Activated naive CD4-positive, alpha-beta T cell treated with anti-CD3 and anti-CD28 coated beads, Interleukin-2, amount 50 U/mL, for 24 hours (primary cell): ENCODE results near the gene TMEM238.
"Not testable (repeated sequence)": the region's sequence is repeated elsewhere in the genome, so short reads cannot be mapped to it uniquely, and the experiment has no call there.

Experiments used
- H3K27ac Mint-ChIP-seq: one replicate; pipeline ENCODE4 v1.8.0; 2021; ENCODE audit warnings: mild to moderate bottlenecking, mixed read lengths
- H3K27me3 Mint-ChIP-seq: one replicate; pipeline ENCODE4 v1.8.0; 2021; ENCODE audit warnings: mixed read lengths
- H3K36me3 Mint-ChIP-seq: one replicate; pipeline ENCODE4 v1.8.0; 2021; ENCODE audit warnings: mixed read lengths
- H3K4me1 Mint-ChIP-seq: one replicate; pipeline ENCODE4 v1.8.0; 2021; ENCODE audit warnings: mixed read lengths
- H3K4me3 Mint-ChIP-seq: one replicate; pipeline ENCODE4 v1.8.0; 2021; ENCODE audit warnings: mild to moderate bottlenecking, mixed read lengths
- H3K9me3 Mint-ChIP-seq: one replicate; pipeline ENCODE4 v1.8.0; 2021; ENCODE audit warnings: mixed read lengths

TMEM238 gene

GRCh38 chr19:55341595-55342531, 42.2 kb downstream of the TMEM238 start:
- H3K27ac Mint-ChIP-seq = peak overlapping the region; percentile 46

GRCh38 chr19:55341171-55341588, 42.9 kb downstream of the TMEM238 start:
- Mint-ChIP-seq H3K9me3 (no peaks in the 10 kb centered on the region), H3K27me3 (peaks cover under 1% of the 10 kb centered on the region), H3K27ac (peak overlapping the region; percentile 46), H3K36me3 (no peaks in the 10 kb centered on the region), H3K4me3 (peak overlapping the region; percentile 83), H3K4me1 (peaks cover 25% of the 10 kb centered on the region)

More at GRCh38 chr19:55341595-55342531, 42.2 kb downstream of the TMEM238 start:
- Mint-ChIP-seq H3K9me3 (no peaks in the 10 kb centered on the region), H3K36me3 (no peaks in the 10 kb centered on the region), H3K27me3 (no peaks in the 10 kb centered on the region), H3K4me1 (peaks cover 25% of the 10 kb centered on the region), H3K4me3 (peak overlapping the region; percentile 58)

- Mint-ChIP-seq H3K27me3 (peaks cover 2% of the 10 kb centered on the region), H3K27ac (no peak overlapping the region), H3K36me3 (no peaks in the 10 kb centered on the region)
Observed at GRCh38 chr19:55340784-55341147, 43.3 kb downstream of the TMEM238 start.

GRCh38 chr19:55339889-55340783, 44.0 kb downstream of the TMEM238 start:
- peak overlapping the region; percentile 97 for H3K27ac Mint-ChIP-seq
- H3K9me3 Mint-ChIP-seq = no peaks in the 10 kb centered on the region
- H3K4me3 Mint-ChIP-seq = peak overlapping the region; percentile 99
- H3K27me3 Mint-ChIP-seq = peaks cover 2% of the 10 kb centered on the region
- H3K4me1 Mint-ChIP-seq = peaks cover 25% of the 10 kb centered on the region
- no peaks in the 10 kb centered on the region for H3K36me3 Mint-ChIP-seq

More at GRCh38 chr19:55340784-55341147, 43.3 kb downstream of the TMEM238 start:
- Mint-ChIP-seq H3K4me1 (peaks cover 25% of the 10 kb centered on the region), H3K4me3 (peak overlapping the region; percentile 83), H3K9me3 (no peaks in the 10 kb centered on the region)

DNA sequence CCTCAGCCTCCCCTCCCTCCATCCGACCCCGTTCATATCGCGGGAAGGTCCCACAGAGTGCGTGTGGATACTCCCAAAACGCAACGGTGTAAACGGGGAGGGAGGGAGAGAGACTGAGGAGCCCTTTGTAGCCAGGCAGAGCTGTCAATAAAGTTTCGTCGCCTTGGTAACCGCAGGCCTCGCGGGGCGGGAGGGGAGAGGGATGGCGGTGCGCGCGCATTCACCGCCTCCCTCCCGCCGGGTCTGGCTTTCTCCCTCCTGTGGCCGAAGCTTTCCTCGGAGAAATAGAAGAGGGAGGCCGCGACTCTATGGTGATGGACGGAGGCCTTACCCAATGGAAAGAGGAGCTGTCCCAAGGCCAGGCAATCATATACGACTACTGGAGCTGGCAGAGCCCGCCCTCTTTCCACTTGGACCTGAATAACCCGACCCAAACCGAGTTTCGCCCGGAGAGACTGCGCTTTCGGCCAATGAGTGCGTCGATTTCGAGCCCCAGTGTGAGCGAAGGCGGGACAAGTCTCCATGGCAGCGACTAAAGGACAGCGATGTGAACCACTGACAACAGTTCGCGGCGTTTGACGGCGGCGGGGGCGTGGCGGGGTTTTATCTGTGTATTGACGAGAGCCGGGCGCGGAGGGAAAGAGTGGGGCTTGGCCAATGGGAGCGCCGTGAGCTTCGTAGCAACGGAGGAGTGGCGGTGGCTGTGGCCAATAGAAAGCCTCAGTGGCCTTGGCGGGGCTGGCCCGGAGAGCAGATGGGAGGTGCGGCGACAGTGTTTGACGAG, 44.8 kb downstream of the TMEM238 start, which contains the start of gene KMT5C:
KMT5C (plus strand) TSS at position 772 of the 784 bp plus-strand sequence. CDS start 2,061 bp downstream, outside the sequence.
- Mint-ChIP-seq H3K27me3 (peaks cover 2% of the 10 kb centered on the region), H3K27ac (peak within 1 kb of the TSS; percentile 97), H3K9me3 (no peaks in the 10 kb centered on the region), H3K36me3 (no peaks in the 10 kb centered on the region), H3K4me3 (peak within 1 kb of the TSS; percentile 99), H3K4me1 (peaks cover 25% of the 10 kb centered on the region)

GRCh38 chr19:55336101-55336500, 48.0 kb downstream of the TMEM238 start:
- Mint-ChIP-seq H3K27me3 (peaks cover 5% of the 10 kb centered on the region), H3K4me1 (peaks cover 19% of the 10 kb centered on the region), H3K27ac (no peak overlapping the region), H3K9me3 (no peaks in the 10 kb centered on the region), H3K4me3 (no peak overlapping the region), H3K36me3 (no peaks in the 10 kb centered on the region)

DNA sequence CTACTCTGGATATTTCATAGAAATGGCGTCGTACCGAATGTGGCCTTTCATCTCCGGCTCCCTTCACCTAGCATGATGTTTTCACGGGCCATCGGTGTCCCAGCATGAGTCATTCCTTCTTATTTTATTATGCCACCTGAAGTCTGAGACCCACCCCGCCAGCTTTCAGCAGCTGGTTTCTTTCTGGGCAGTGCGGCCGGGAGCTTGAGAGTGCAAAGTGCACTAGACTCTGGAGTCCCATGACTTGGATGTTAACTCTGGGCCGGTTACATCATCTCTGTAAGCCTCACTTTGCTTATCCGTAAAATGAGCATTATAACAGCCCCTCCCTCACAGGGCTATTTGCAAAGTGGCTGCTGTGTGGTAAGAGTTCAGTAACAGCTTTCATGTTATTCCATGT, 50.2 kb downstream of the TMEM238 start:
- peaks cover 6% of the 10 kb centered on the region for H3K4me1 Mint-ChIP-seq
- H3K9me3 Mint-ChIP-seq = no peaks in the 10 kb centered on the region
- H3K27me3 Mint-ChIP-seq = peaks cover 7% of the 10 kb centered on the region
- H3K36me3 Mint-ChIP-seq = no peaks in the 10 kb centered on the region
- no peak overlapping the region for H3K27ac Mint-ChIP-seq
- no peak overlapping the region for H3K4me3 Mint-ChIP-seq

DNA sequence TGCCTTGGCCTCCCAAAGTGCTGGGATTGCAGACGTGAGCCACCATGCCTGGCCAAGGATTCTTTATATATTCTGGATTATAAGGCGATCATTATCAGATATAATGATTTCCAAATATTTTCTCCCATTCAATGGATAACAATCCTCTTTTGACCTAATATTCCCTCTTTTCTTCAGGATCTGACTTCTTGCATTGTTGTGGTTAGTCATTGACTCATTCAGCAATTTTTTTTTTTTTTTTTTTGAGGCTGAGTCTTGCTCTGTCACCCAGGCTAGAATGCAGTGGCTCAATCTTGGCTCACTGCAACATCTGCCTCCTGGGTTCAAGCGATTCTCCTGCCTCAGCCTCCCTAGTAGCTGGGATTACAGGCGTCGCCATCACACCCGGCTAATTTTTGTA, 54.3 kb downstream of the TMEM238 start:
- not testable (repeated sequence) for H3K36me3 Mint-ChIP-seq, H3K4me3 Mint-ChIP-seq, H3K27me3 Mint-ChIP-seq, H3K4me1 Mint-ChIP-seq, H3K27ac Mint-ChIP-seq, H3K9me3 Mint-ChIP-seq
